HTERT RPE-1 (cell line): Measurements from ENCODE around the gene DEDD2.
"Not testable (repeated sequence)": the region's sequence is repeated elsewhere in the genome, so short reads cannot be mapped to it uniquely, and the experiment has no call there.

ENCODE experiments used
- in situ Hi-C: fragments of 300-500 bp; cut with MboI; formaldehyde crosslinking; loops from 4 replicates; pipeline ENCODE4 v1.14.3; 2020; ENCODE audit warnings: low sequenced_read_pairs

DEDD2 gene

GRCh38 chr19:42217520-42218437 lies at the start of gene DEDD2:
Gene DEDD2 (minus strand): TSS chr19:42217677. CDS start chr19:42217007, 670 bp downstream.
- in situ Hi-C loops: no loop called here

GRCh38 chr19:42266928-42267603 lies 49.6 kb upstream of the DEDD2 start:
- in situ Hi-C loops: not testable (repeated sequence)

GRCh38 chr19:42266105-42266504 lies 48.6 kb upstream of the DEDD2 start:
- in situ Hi-C loops: not testable (repeated sequence)

- in situ Hi-C loops: no loop called here
Observed at GRCh38 chr19:42261763-42262162, 44.3 kb upstream of the DEDD2 start.

- in situ Hi-C loops: not testable (repeated sequence)
Observed at GRCh38 chr19:42257842-42258241, 40.4 kb upstream of the DEDD2 start.

- in situ Hi-C loops: no loop called here
Observed at GRCh38 chr19:42255766-42256745, 38.6 kb upstream of the DEDD2 start.

- in situ Hi-C loops: no loop called here
Observed at GRCh38 chr19:42254850-42255765, 37.6 kb upstream of the DEDD2 start, which contains the start of gene ERF. Gene ERF (minus strand): TSS chr19:42255128. CDS start chr19:42254999, 129 bp downstream.

GRCh38 chr19:42254089-42254849 lies 36.8 kb upstream of the DEDD2 start:
- in situ Hi-C loops: no loop called here

- in situ Hi-C loops: no loop called here
Observed at GRCh38 chr19:42253245-42254088, 36.0 kb upstream of the DEDD2 start.

- in situ Hi-C loops: no loop called here
Observed at GRCh38 chr19:42252365-42253244, 35.1 kb upstream of the DEDD2 start.

GRCh38 chr19:42251572-42252358 lies 34.3 kb upstream of the DEDD2 start:
- in situ Hi-C loops: no loop called here

- in situ Hi-C loops: no loop called here
Observed at GRCh38 chr19:42250666-42251531, 33.4 kb upstream of the DEDD2 start.

- in situ Hi-C loops: no loop called here
Observed at GRCh38 chr19:42250183-42250665, 32.7 kb upstream of the DEDD2 start.

GRCh38 chr19:42249769-42250168 lies 32.3 kb upstream of the DEDD2 start:
- in situ Hi-C loops: no loop called here

GRCh38 chr19:42249149-42249750 lies 31.8 kb upstream of the DEDD2 start:
- in situ Hi-C loops: no loop called here
